Endothelial cell of umbilical vein (primary cell): ENCODE results near the gene OR9A2. TPM values are rescaled to one million over a fixed set of nuclear protein-coding genes. Genes with fewer than 3 reads are reported as not detected.

Experiments
- BruUV-seq: library from RNA; stranded (reverse); fragments of 400-500 nt; replicated peaks from 2 replicates; lab custom pipeline; 2021; lab: Mats Ljungman, UMichigan
- CTCF ChIA-PET: fragments of 300-600, 350-600 bp; sonication (Branson Sonifier 250); formaldehyde crosslinking; loops from one replicate; lab custom pipeline; 2021; ENCODE audit warnings: antibody characterized with exemption, inconsistent platforms; lab: Charles Lee
- POLR2A ChIA-PET: fragments of 300-600, 350-600 bp; sonication (Branson Sonifier 250); formaldehyde crosslinking; loops from one replicate; lab custom pipeline; 2021; ENCODE audit warnings: antibody characterized with exemption, inconsistent platforms; lab: Charles Lee
- DNase-seq: peaks from one replicate; pipeline ENCODE4 v3.0.0-alpha.2; 2011; ENCODE audit warnings: low read depth, low spot score
- FAIRE-seq: peaks from 2 replicates; lab custom pipeline; 2011; peaks lifted over from hg19 to GRCh38; lab: Jason Lieb, UNC
- H2AFZ ChIP-seq: 2 replicates; pipeline ENCODE4 v1.6.0; 2012; ENCODE audit warnings: low read depth, low read length, control low read depth, inconsistent platforms
- H3K27ac ChIP-seq: 2 replicates; pipeline ENCODE4 v1.5.1; 2011; ENCODE audit warnings: low read depth, mild to moderate bottlenecking, control low read depth, low read length, moderate library complexity; ENCODE audit not compliant: insufficient read depth
- H3K27me3 ChIP-seq, 2 experiments: 2 replicates each; pipeline versions ENCODE4 v1.6.0 to v1.6.1; 2011; ENCODE audit warnings: low read length in 2 of 2, mixed read lengths in 1 of 2; ENCODE audit not compliant: control insufficient read depth in 2 of 2, insufficient read depth in 2 of 2
- H3K36me3 ChIP-seq, 2 experiments: 2 replicates in 1 of 2; 3 replicates in 1 of 2; pipeline ENCODE4 v1.5.1; 2011; ENCODE audit warnings: low read length in 2 of 2, mild to moderate bottlenecking in 1 of 2, moderate library complexity in 1 of 2; ENCODE audit not compliant: control insufficient read depth in 2 of 2, insufficient read depth in 2 of 2; ENCODE audit errors: extremely low read depth in 1 of 2
- H3K4me1 ChIP-seq: 3 replicates; pipeline ENCODE4 v1.5.1; 2011; ENCODE audit warnings: mild to moderate bottlenecking, low read length; ENCODE audit not compliant: control insufficient read depth, insufficient read depth; ENCODE audit errors: extremely low read depth
- H3K4me2 ChIP-seq: 2 replicates; pipeline ENCODE4 v1.6.1; 2011; ENCODE audit warnings: low read length, control low read depth, mixed read lengths; ENCODE audit not compliant: insufficient read depth
- H3K4me3 ChIP-seq, 3 experiments: fragments of 200-600 bp in 1 of 3; sonication (generic), shearing (Covaris generic) in 1 of 3; replicated peaks in 1 of 3; 2 replicates each; pipeline ENCODE4 v1.5.1; 2011 to 2016; ENCODE audit warnings: control low read depth in 3 of 3, low read length in 3 of 3, mild to moderate bottlenecking in 2 of 3, inconsistent platforms in 1 of 3, low read depth in 1 of 3, moderate library complexity in 1 of 3; ENCODE audit not compliant: insufficient read depth in 1 of 3
- H3K79me2 ChIP-seq: 2 replicates; pipeline ENCODE4 v1.6.0; 2012; ENCODE audit warnings: low read length, inconsistent platforms; ENCODE audit not compliant: control insufficient read depth, insufficient read depth
- H3K9ac ChIP-seq: replicated peaks from 2 replicates; pipeline ENCODE3; 2011; ENCODE audit warnings: low read length, control low read depth; ENCODE audit not compliant: insufficient read depth; ENCODE audit errors: extremely low read depth
- H3K9me1 ChIP-seq: replicated peaks from 3 replicates; pipeline ENCODE4 v1.6.0; 2011; ENCODE audit warnings: mild to moderate bottlenecking, low read length; ENCODE audit not compliant: control insufficient read depth, insufficient read depth; ENCODE audit errors: extremely low read depth
- H3K9me3 ChIP-seq: replicated peaks from 2 replicates; pipeline ENCODE4 v1.5.1; 2012; ENCODE audit warnings: low read length, inconsistent platforms; ENCODE audit not compliant: control insufficient read depth, insufficient read depth
- H4K20me1 ChIP-seq: replicated peaks from 2 replicates; pipeline ENCODE3; 2011; ENCODE audit warnings: mild to moderate bottlenecking, low read length; ENCODE audit not compliant: control insufficient read depth, insufficient read depth; ENCODE audit errors: extremely low read depth
- EZH2 ChIP-seq: IDR thresholded peaks from 2 replicates; pipeline ENCODE4 v1.6.1; 2012; ENCODE audit warnings: borderline replicate concordance, low read depth, mild to moderate bottlenecking, moderate library complexity, low read length, inconsistent platforms; ENCODE audit not compliant: severe bottlenecking
- FOS ChIP-seq: IDR thresholded peaks from 2 replicates; pipeline ENCODE4 v1.6.1; 2011; ENCODE audit warnings: mild to moderate bottlenecking, low read length, moderate library complexity, borderline replicate concordance; ENCODE audit not compliant: insufficient read depth
- GATA2 ChIP-seq: IDR thresholded peaks from 2 replicates; pipeline ENCODE4 v1.7.0; 2011; ENCODE audit warnings: low read depth, mild to moderate bottlenecking, moderate library complexity, mixed read lengths, low read length; ENCODE audit not compliant: insufficient read length, insufficient read depth
- JUN ChIP-seq: IDR thresholded peaks from 2 replicates; pipeline ENCODE4 v1.6.1; 2011; ENCODE audit warnings: borderline replicate concordance, low read depth; ENCODE audit not compliant: insufficient read length, insufficient read depth
- MYC ChIP-seq: IDR thresholded peaks from one replicate; pipeline ENCODE4 v1.6.1; 2011; ENCODE audit warnings: mild to moderate bottlenecking, low read depth, low read length
- POLR2A ChIP-seq: IDR thresholded peaks from 2 replicates; pipeline ENCODE4 v1.6.1; 2012; ENCODE audit warnings: low read depth, mild to moderate bottlenecking, control low read depth, low read length
- POLR2AphosphoS5 ChIP-seq: IDR thresholded peaks from 2 replicates; pipeline ENCODE4 v1.6.1; 2012; ENCODE audit warnings: low read depth, mild to moderate bottlenecking, control low read depth, low read length, moderate library complexity; ENCODE audit not compliant: insufficient read depth
- dilution Hi-C: fragments of 300-500 bp; cut with MboI; formaldehyde crosslinking; loops from one replicate; pipeline ENCODE4 v1.15.0; 2019; ENCODE audit warnings: low sequenced_read_pairs; ENCODE audit not compliant: extremely low pct_ligation_motif_present
- intact Hi-C: fragments of 100-400 bp; cut with micrococcal nuclease; formaldehyde crosslinking; loops from one replicate; pipeline ENCODE4 v1.10.0; 2022
- polyA plus RNA-seq, 4 experiments: library from polyadenylated mRNA; depleted of rRNA in 3 of 4; stranded (reverse) in 3 of 4; unstranded in 1 of 4; fragments of >200 nt; gene quantifications; 2 replicates each; pipeline versions ENCODE4 v1.2.1 to v1.2.3, GENCODE V29; 2011 to 2012; ENCODE audit warnings: missing spikeins in 1 of 4
- total RNA-seq: library from RNA; stranded (reverse); gene quantifications from 2 replicates; pipeline ENCODE4 v1.2.3, GENCODE V29; 2021
- TF ChIP-seq, protein P1 (sequence below): IDR thresholded peaks from 2 replicates; pipeline ENCODE4 v1.6.1; 2011; ENCODE audit not compliant: insufficient read depth, insufficient read length
- TF ChIP-seq, protein P2 (sequence below), 2 donors: IDR thresholded peaks; 1 replicate in 1 of 2; 2 replicates in 1 of 2; pipeline ENCODE4 v1.5.1; 2011; ENCODE audit warnings: low read length in 2 of 2, mild to moderate bottlenecking in 2 of 2, moderate library complexity in 2 of 2, control low read depth in 1 of 2, inconsistent platforms in 1 of 2, low read depth in 1 of 2; ENCODE audit not compliant: insufficient read depth in 1 of 2; ENCODE audit errors: extremely low read depth in 1 of 2

Gene OR9A2
- total and polyA plus RNA-seq, 2 donors (not counting 3 experiments of a cell fraction or from before 2014, with no cell fraction given): not detected

GRCh38 chr7:143063741-143064140, 36.8 kb upstream of the OR9A2 start:
- Histone ChIP-seq H3K27me3 (no peaks in the 10 kb centered on the region), H3K4me3 (no peak overlapping the region), H3K27ac (no peak overlapping the region), H4K20me1 (no peaks in the 10 kb centered on the region), H3K36me3 (no peaks in the 10 kb centered on the region), H3K79me2 (no peaks in the 10 kb centered on the region), H3K9ac (no peak overlapping the region), H3K9me3 (no peaks in the 10 kb centered on the region), H3K4me2 (no peak overlapping the region), H3K9me1 (no peaks in the 10 kb centered on the region), H2AFZ (no peak overlapping the region), H3K4me1 (no peaks in the 10 kb centered on the region)
- ChIA-PET CTCF (no interaction called here), POLR2A (no interaction called here)
- FAIRE-seq (no peak), DNase-seq (no peak)
- intact Hi-C loops: no loop called here
- dilution Hi-C loops: no loop called here
- TF ChIP-seq POLR2A (no peak), GATA2 (no peak), MYC (no peak), EZH2 (no peak)
- TF ChIP-seq, protein P1, sequence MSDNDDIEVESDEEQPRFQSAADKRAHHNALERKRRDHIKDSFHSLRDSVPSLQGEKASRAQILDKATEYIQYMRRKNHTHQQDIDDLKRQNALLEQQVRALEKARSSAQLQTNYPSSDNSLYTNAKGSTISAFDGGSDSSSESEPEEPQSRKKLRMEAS: no peak
- TF ChIP-seq, protein P2, sequence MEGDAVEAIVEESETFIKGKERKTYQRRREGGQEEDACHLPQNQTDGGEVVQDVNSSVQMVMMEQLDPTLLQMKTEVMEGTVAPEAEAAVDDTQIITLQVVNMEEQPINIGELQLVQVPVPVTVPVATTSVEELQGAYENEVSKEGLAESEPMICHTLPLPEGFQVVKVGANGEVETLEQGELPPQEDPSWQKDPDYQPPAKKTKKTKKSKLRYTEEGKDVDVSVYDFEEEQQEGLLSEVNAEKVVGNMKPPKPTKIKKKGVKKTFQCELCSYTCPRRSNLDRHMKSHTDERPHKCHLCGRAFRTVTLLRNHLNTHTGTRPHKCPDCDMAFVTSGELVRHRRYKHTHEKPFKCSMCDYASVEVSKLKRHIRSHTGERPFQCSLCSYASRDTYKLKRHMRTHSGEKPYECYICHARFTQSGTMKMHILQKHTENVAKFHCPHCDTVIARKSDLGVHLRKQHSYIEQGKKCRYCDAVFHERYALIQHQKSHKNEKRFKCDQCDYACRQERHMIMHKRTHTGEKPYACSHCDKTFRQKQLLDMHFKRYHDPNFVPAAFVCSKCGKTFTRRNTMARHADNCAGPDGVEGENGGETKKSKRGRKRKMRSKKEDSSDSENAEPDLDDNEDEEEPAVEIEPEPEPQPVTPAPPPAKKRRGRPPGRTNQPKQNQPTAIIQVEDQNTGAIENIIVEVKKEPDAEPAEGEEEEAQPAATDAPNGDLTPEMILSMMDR (IDR thresholded peaks at IDR 0.05; ENCODE audit: extremely low read depth in 1 of 2, insufficient read depth in 1 of 2, low read depth in 1 of 2, low read length in 2 of 2): no peak
- BruUV-seq: no TSS peak

- no peaks in the 10 kb centered on the region for H3K27me3 ChIP-seq
- no peak for DNase-seq
- no peaks in the 10 kb centered on the region for H3K4me1 ChIP-seq
- POLR2A ChIA-PET: no interaction called here
- TF ChIP-seq JUN (no peak), EZH2 (no peak), GATA2 (no peak), MYC (no peak), FOS (no peak), POLR2AphosphoS5 (no peak), POLR2A (no peak)
- TF ChIP-seq, protein P1: no peak
- TF ChIP-seq, protein P2 (IDR thresholded peaks at IDR 0.05; ENCODE audit: extremely low read depth in 1 of 2, insufficient read depth in 1 of 2, low read depth in 1 of 2, low read length in 2 of 2): no peak
- CTCF ChIA-PET: interaction anchor here (2.5 kb wide), 1 partner anchor 160 kb away, joined by 6 read pairs; no protein-coding TSS in a partner anchor
- H3K4me2 ChIP-seq: no peak overlapping the region
- no peak overlapping the region for H3K27ac ChIP-seq
- FAIRE-seq: no peak
- H3K9me3 ChIP-seq: no peaks in the 10 kb centered on the region
- no peak overlapping the region for H2AFZ ChIP-seq
- dilution Hi-C loops: no loop called here
- H3K79me2 ChIP-seq: no peaks in the 10 kb centered on the region
- no TSS peak for BruUV-seq
- intact Hi-C loops: no loop called here
- H3K36me3 ChIP-seq: no peaks in the 10 kb centered on the region
- no peak overlapping the region for H3K9ac ChIP-seq
- no peaks in the 10 kb centered on the region for H3K9me1 ChIP-seq
- no peaks in the 10 kb centered on the region for H4K20me1 ChIP-seq
- H3K4me3 ChIP-seq: no peak overlapping the region
Observed at GRCh38 chr7:143055754-143056153, 28.8 kb upstream of the OR9A2 start.
